GM18858 (cell line): ENCODE results near the gene OR2T10.
"Not testable (repeated sequence)": the region's sequence is repeated elsewhere in the genome, so short reads cannot be mapped to it uniquely, and the experiment has no call there.

Source experiments
- ATAC-seq: cut with Tn5 transposase; IDR thresholded peaks from one replicate; pipeline ENCODE4 v1.9.1; 2021; ENCODE audit not compliant: unreplicated experiment

Gene OR2T10

GRCh38 chr1:248596615-248597014, 885 bp downstream of the OR2T10 start:
- no peak for ATAC-seq

- no peak for ATAC-seq
These were observed 4.3 kb downstream of the OR2T10 start for GRCh38 chr1:248593226-248593625.

- no peak for ATAC-seq
These were observed 4.8 kb downstream of the OR2T10 start for GRCh38 chr1:248592655-248593054.

- no peak for ATAC-seq
These were observed 7.4 kb downstream of the OR2T10 start for GRCh38 chr1:248590055-248590454.

- no peak for ATAC-seq
These were observed 8.2 kb downstream of the OR2T10 start for GRCh38 chr1:248589334-248589733.

- no peak for ATAC-seq
These were observed 12.2 kb downstream of the OR2T10 start for GRCh38 chr1:248585266-248585665.

- ATAC-seq, result no peak
These were observed 21.1 kb downstream of the OR2T10 start for GRCh38 chr1:248576260-248576980.

GRCh38 chr1:248574657-248575056, 22.8 kb downstream of the OR2T10 start, which contains the start of gene OR2T34:
Gene OR2T34 (minus strand): TSS chr1:248574757. CDS start chr1:248574757, 0 bp downstream.
- not testable (repeated sequence) for ATAC-seq

- not testable (repeated sequence) for ATAC-seq
These were observed 23.6 kb downstream of the OR2T10 start for GRCh38 chr1:248573856-248574255.

GRCh38 chr1:248572049-248572448, 25.5 kb downstream of the OR2T10 start:
- ATAC-seq, result peak; percentile 89

GRCh38 chr1:248570811-248571210, 26.7 kb downstream of the OR2T10 start:
- ATAC-seq, result not testable (repeated sequence)

- ATAC-seq, result not testable (repeated sequence)
These were observed 28.5 kb downstream of the OR2T10 start for GRCh38 chr1:248569049-248569448.

- not testable (repeated sequence) for ATAC-seq
These were observed 31.7 kb downstream of the OR2T10 start for GRCh38 chr1:248565530-248566373.

GRCh38 chr1:248562672-248563071, 34.8 kb downstream of the OR2T10 start, which contains the start of gene OR2T29:
Gene OR2T29 (minus strand): TSS chr1:248562772. CDS start chr1:248559491, 3,281 bp downstream.
- ATAC-seq, result not testable (repeated sequence)

GRCh38 chr1:248551027-248551426, 46.5 kb downstream of the OR2T10 start:
- ATAC-seq, result not testable (repeated sequence)

- ATAC-seq, result not testable (repeated sequence)
These were observed 50.1 kb downstream of the OR2T10 start for GRCh38 chr1:248547383-248547782.
